OCI-LY1 (cell line): ENCODE measurements around the gene MAPK8IP1.

Experiments used
- H2AFZ ChIP-seq: fragments of 200-600 bp; sonication (generic), shearing (Covaris generic); 2 replicates; pipeline ENCODE4 v1.6.0; 2014; ENCODE audit warnings: antibody characterized with exemption, mild to moderate bottlenecking, low read length
- H3F3A ChIP-seq: fragments of 200-600 bp; sonication (generic), shearing (Covaris generic); 2 replicates; pipeline ENCODE4 v1.6.0; 2014; ENCODE audit warnings: mild to moderate bottlenecking, antibody characterized with exemption, low read length, moderate library complexity; ENCODE audit not compliant: insufficient read depth
- H3K27ac ChIP-seq: fragments of 200-600 bp; sonication (generic); 2 replicates; pipeline ENCODE4 v1.5.1; 2014; ENCODE audit warnings: low read length, mixed run types, mild to moderate bottlenecking, low read depth; ENCODE audit not compliant: poor library complexity, severe bottlenecking
- H3K27me3 ChIP-seq: fragments of 200-600 bp; sonication (generic); 2 replicates; pipeline ENCODE4 v1.6.0; 2014; ENCODE audit warnings: antibody characterized with exemption, mild to moderate bottlenecking, low read length, moderate library complexity; ENCODE audit not compliant: insufficient read depth
- H3K36me3 ChIP-seq: fragments of 200-600 bp; sonication (generic); 2 replicates; pipeline ENCODE4 v1.6.1; 2014; ENCODE audit warnings: mild to moderate bottlenecking, antibody characterized with exemption, low read length, moderate library complexity, mixed read lengths; ENCODE audit not compliant: insufficient read depth
- H3K4me1 ChIP-seq: fragments of 200-600 bp; sonication (generic); 2 replicates; pipeline ENCODE4 v1.5.1; 2014; ENCODE audit warnings: mild to moderate bottlenecking, low read length, moderate library complexity; ENCODE audit not compliant: insufficient read depth, severe bottlenecking
- H3K4me2 ChIP-seq: fragments of 200-600 bp; sonication (generic), shearing (Covaris generic); 2 replicates; pipeline ENCODE4 v1.6.1; 2014; ENCODE audit warnings: low read length
- H3K4me3 ChIP-seq: fragments of 200-600 bp; sonication (generic); 2 replicates; pipeline ENCODE4 v1.5.1; 2014; ENCODE audit warnings: low read length, low read depth, mild to moderate bottlenecking, mixed read lengths; ENCODE audit not compliant: poor library complexity, severe bottlenecking
- H3K79me2 ChIP-seq: fragments of 200-600 bp; shearing (Covaris generic); 2 replicates; pipeline ENCODE4 v1.6.1; 2016; ENCODE audit warnings: mixed run types, low read length, mixed read lengths; ENCODE audit not compliant: insufficient read depth
- H3K9ac ChIP-seq: fragments of 200-600 bp; sonication (generic), shearing (Covaris generic); 2 replicates; pipeline ENCODE4 v1.6.1; 2014; ENCODE audit warnings: mild to moderate bottlenecking, low read length, mixed read lengths
- H3K9me2 ChIP-seq: fragments of 200-600 bp; sonication (generic), shearing (Covaris generic); 2 replicates; pipeline ENCODE4 v1.6.1; 2014; ENCODE audit warnings: low read depth, mild to moderate bottlenecking, low read length, mixed read lengths
- H3K9me3 ChIP-seq: fragments of 200-600 bp; shearing (Covaris generic); 2 replicates; pipeline ENCODE4 v1.6.1; 2014; ENCODE audit warnings: low read length, mixed read lengths
- H4K20me1 ChIP-seq: fragments of 200-600 bp; sonication (generic), shearing (Covaris generic); 2 replicates; pipeline ENCODE4 v1.6.0; 2016; ENCODE audit warnings: mild to moderate bottlenecking, low read length; ENCODE audit not compliant: insufficient read depth
- EZH2 ChIP-seq: fragments of 200-600 bp; sonication (generic), shearing (Covaris generic); IDR thresholded peaks from 2 replicates; pipeline ENCODE4 v1.8.0; 2017; ENCODE audit warnings: borderline replicate concordance, mixed run types, mild to moderate bottlenecking, antibody characterized with exemption, low read length, moderate library complexity, mixed read lengths
- TF ChIP-seq, protein P1 (sequence below): fragments of 200-600 bp; sonication (generic), shearing (Covaris generic); IDR thresholded peaks from 2 replicates; pipeline ENCODE4 v1.5.1; 2017; ENCODE audit warnings: mild to moderate bottlenecking, antibody characterized with exemption, low read length, moderate library complexity, mixed read lengths

MAPK8IP1 gene

GRCh38 chr11:45885921-45886721 is 670 bp downstream of the MAPK8IP1 start:
- Histone ChIP-seq H3K36me3 (no peaks in the 10 kb centered on the region), H3K9me2 (no peaks in the 10 kb centered on the region), H3K9me3 (no peaks in the 10 kb centered on the region), H3K4me1 (peaks cover 9% of the 10 kb centered on the region), H3K79me2 (no peaks in the 10 kb centered on the region), H3K27me3 (no peaks in the 10 kb centered on the region), H3K27ac (no peak overlapping the region), H4K20me1 (no peaks in the 10 kb centered on the region), H3K9ac (peak overlapping the region; percentile 37; the same call in 1 of the 2 replicates), H2AFZ (no peak overlapping the region), H3F3A (no peaks in the 10 kb centered on the region), H3K4me3 (peak overlapping the region; percentile 59), H3K4me2 (peak overlapping the region; percentile 80)
- no peak for TF ChIP-seq EZH2
- TF ChIP-seq, protein P1, sequence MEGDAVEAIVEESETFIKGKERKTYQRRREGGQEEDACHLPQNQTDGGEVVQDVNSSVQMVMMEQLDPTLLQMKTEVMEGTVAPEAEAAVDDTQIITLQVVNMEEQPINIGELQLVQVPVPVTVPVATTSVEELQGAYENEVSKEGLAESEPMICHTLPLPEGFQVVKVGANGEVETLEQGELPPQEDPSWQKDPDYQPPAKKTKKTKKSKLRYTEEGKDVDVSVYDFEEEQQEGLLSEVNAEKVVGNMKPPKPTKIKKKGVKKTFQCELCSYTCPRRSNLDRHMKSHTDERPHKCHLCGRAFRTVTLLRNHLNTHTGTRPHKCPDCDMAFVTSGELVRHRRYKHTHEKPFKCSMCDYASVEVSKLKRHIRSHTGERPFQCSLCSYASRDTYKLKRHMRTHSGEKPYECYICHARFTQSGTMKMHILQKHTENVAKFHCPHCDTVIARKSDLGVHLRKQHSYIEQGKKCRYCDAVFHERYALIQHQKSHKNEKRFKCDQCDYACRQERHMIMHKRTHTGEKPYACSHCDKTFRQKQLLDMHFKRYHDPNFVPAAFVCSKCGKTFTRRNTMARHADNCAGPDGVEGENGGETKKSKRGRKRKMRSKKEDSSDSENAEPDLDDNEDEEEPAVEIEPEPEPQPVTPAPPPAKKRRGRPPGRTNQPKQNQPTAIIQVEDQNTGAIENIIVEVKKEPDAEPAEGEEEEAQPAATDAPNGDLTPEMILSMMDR, result no peak

DNA sequence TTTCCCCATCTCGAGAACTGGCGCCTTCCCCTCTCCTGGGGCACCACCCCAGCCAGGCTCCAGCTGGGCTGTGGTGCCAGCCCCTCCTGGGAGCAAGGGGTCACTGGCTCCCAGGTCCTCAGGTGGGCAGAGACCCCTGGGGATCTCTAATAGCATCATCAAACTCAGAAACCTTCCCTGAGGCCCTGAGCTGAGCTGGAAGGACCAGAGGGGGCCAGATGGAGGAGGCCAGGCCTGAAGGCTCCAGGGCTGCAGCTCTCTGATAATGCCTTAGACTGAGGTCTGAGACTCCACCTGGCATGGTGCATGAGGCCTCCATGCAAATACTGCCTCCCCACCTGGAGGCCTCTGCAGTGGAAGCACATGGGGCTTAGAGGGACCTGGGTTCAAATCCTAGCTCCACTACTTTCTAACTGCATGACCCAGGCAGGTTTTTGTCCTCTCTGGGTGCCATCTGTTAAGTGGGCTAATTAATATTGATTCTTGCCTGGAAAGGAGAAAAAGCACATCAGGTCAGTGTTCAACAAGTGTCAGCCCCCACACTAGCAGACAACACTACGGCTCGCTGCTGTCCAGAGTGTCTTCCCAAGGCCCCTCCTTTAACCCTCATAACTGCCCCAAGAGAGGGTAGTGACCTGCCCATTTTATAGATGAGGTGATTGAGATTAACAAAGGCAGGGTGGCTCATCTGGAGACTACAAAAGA is 1.5 kb downstream of the MAPK8IP1 start:
- Histone ChIP-seq H3K9me3 (no peaks in the 10 kb centered on the region), H3K4me3 (no peak overlapping the region), H3F3A (no peaks in the 10 kb centered on the region), H3K4me1 (peaks cover 9% of the 10 kb centered on the region), H2AFZ (no peak overlapping the region), H3K27me3 (peaks cover 4% of the 10 kb centered on the region; the same call in 1 of the 2 replicates), H3K9me2 (no peaks in the 10 kb centered on the region), H3K79me2 (no peaks in the 10 kb centered on the region), H3K4me2 (no peak overlapping the region), H3K36me3 (no peaks in the 10 kb centered on the region), H3K27ac (no peak overlapping the region), H4K20me1 (no peaks in the 10 kb centered on the region), H3K9ac (no peak overlapping the region)
- TF ChIP-seq EZH2, result no peak
- TF ChIP-seq, protein P1, result no peak

DNA sequence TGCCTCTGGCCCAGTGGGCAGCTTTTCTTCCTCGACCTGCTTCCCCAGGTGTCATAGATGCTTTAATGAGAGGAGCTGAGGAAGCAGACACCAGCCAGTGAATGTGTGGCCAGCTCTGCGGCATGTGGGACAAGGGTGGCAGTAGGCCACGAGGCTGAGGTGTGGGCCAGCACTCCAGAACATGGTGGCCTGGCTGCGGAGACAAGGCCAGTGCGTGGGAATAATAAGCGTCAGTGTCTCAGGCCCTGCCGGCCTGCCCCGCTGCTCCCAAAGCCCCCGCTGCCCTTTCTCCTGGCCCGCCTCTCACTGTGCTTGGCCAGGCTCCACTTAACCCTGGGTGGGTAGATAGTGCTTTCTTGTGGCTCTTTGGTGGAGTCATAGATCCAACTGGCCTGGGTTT is 2.1 kb downstream of the MAPK8IP1 start:
- H2AFZ ChIP-seq, result no peak overlapping the region
- H3K27ac ChIP-seq, result no peak overlapping the region
- H4K20me1 ChIP-seq, result no peaks in the 10 kb centered on the region
- H3K9ac ChIP-seq, result no peak overlapping the region
- TF ChIP-seq EZH2, result no peak
- TF ChIP-seq, protein P1, result no peak
- no peaks in the 10 kb centered on the region for H3K79me2 ChIP-seq
- H3K9me2 ChIP-seq, result no peaks in the 10 kb centered on the region
- H3K9me3 ChIP-seq, result no peaks in the 10 kb centered on the region
- H3K27me3 ChIP-seq, result peaks cover 4% of the 10 kb centered on the region; the same call in 1 of the 2 replicates
- H3F3A ChIP-seq, result no peaks in the 10 kb centered on the region
- H3K4me1 ChIP-seq, result peaks cover 9% of the 10 kb centered on the region
- no peak overlapping the region for H3K4me2 ChIP-seq
- H3K36me3 ChIP-seq, result no peaks in the 10 kb centered on the region
- no peak overlapping the region for H3K4me3 ChIP-seq
